ENCODE results near the gene SMG7. TPM values are rescaled to one million over a fixed set of nuclear protein-coding genes. Genes with fewer than 3 reads are reported as not detected.
A peak's percentile ranks its signal among the peaks of the same experiment; 100 is the strongest.

The SMG7 gene
- total and polyA plus RNA-seq, 2 of the 4 experiments (the other 2 are of a cell fraction) = 18.1 to 22.6 TPM

DNA sequence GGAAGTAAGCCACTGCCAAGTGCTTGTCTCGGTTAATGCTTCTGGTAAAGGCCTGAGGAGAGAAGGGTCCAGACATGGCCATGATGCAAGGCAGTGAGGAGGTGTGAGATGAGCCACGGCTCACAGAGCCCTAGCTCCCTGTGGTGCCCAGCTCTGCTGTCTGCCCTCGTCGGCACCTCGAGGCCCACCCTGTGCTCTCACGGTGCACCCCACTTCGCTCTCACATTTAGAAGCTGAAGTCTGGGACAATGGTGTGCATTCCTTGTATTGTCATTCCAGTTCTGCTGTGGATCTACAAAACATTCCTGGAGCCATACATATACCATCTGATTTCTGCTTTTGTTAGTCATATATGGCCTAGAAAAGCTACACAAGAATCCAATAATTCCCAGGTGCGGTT, 114.6 kb downstream of the SMG7 start:
- Histone ChIP-seq H3K4me1 (ENCODE audit: control insufficient read depth, insufficient read depth, low read length) (0 out of 2 replicates have a peak, but pooled peaks cover 6% of the 10 kb centered on the region), H4K91ac (ENCODE audit: insufficient read depth, low read depth, low read length) (no peak overlapping the region), H3K9me1 (ENCODE audit: insufficient read depth, low read length) (peaks cover 3% of the 10 kb centered on the region; the same call in 1 of the 2 replicates), H4K8ac (ENCODE audit: low read depth in 2 of 2, low read length in 2 of 2) (no peak overlapping the region), H2AK9ac (replicated peaks; ENCODE audit: low read depth, low read length, poor library complexity) (peak overlapping the region; percentile 5), H3K9ac (ENCODE audit: low read depth, low read length) (no peak overlapping the region), H3K56ac (ENCODE audit: extremely low read depth, insufficient read depth, low read length) (no peak overlapping the region), H3K36me3 (ENCODE audit: control insufficient read depth, insufficient read depth, low read length) (no peaks in the 10 kb centered on the region), H2BK120ac (ENCODE audit: low read depth, low read length) (no peak overlapping the region), H3K79me1 (ENCODE audit: low read depth in 1 of 2, low read length in 2 of 2) (no peaks in the 10 kb centered on the region), H2BK15ac (ENCODE audit: low read depth, low read length) (no peak overlapping the region), H2BK5ac (ENCODE audit: low read depth, low read length, poor library complexity, severe bottlenecking) (no peak overlapping the region), H3K27me3 (ENCODE audit: control insufficient read depth, insufficient read depth, low read length) (no peaks in the 10 kb centered on the region), H3K4ac (ENCODE audit: low read depth, low read length) (no peak overlapping the region), H3K27ac (ENCODE audit: insufficient read depth, low read length) (no peak overlapping the region), H3K23ac (ENCODE audit: low read depth, low read length) (no peak overlapping the region), H4K5ac (ENCODE audit: low read depth, low read length) (no peak overlapping the region), H3K4me2 (ENCODE audit: low read depth, low read length) (no peak overlapping the region), H3K9me3 (ENCODE audit: control insufficient read depth, insufficient read depth, low read length) (no peaks in the 10 kb centered on the region), H2AK5ac (ENCODE audit: low read depth, low read length) (no peak overlapping the region), H2BK20ac (ENCODE audit: low read depth, low read length) (no peak overlapping the region), H4K20me1 (ENCODE audit: insufficient read depth, low read length) (no peaks in the 10 kb centered on the region), H3K18ac (ENCODE audit: low read depth, low read length) (no peak overlapping the region), H2AFZ (replicated peaks; ENCODE audit: low read length, poor library complexity) (no peak overlapping the region), H3K14ac (replicated peaks; ENCODE audit: low read depth, low read length) (no peak overlapping the region; the same call in 1 of the 2 replicates), H3K4me3 (ENCODE audit: insufficient read depth, low read depth, low read length) (no peak overlapping the region)
- DNase-seq (no peak), ATAC-seq (ENCODE audit: low read depth) (no peak)
- CTCF ChIA-PET = no interaction called here
- no peak for TF ChIP-seq RCOR1 (IDR thresholded peaks at IDR 0.05; ENCODE audit: insufficient replicate concordance, low read length)
- no peak for TF ChIP-seq CHD1 (IDR thresholded peaks at IDR 0.05; ENCODE audit: low read depth, low read length)
- TF ChIP-seq, protein P1, sequence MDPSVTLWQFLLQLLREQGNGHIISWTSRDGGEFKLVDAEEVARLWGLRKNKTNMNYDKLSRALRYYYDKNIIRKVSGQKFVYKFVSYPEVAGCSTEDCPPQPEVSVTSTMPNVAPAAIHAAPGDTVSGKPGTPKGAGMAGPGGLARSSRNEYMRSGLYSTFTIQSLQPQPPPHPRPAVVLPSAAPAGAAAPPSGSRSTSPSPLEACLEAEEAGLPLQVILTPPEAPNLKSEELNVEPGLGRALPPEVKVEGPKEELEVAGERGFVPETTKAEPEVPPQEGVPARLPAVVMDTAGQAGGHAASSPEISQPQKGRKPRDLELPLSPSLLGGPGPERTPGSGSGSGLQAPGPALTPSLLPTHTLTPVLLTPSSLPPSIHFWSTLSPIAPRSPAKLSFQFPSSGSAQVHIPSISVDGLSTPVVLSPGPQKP (IDR thresholded peaks at IDR 0.05; ENCODE audit: borderline replicate concordance, low read depth, low read length) = no peak
- no peak for TF ChIP-seq SMC3 (IDR thresholded peaks at IDR 0.05; ENCODE audit: low read depth, low read length)
- WGBS, 2 experiments (ENCODE audit: extremely low coverage in 2 of 2, insufficient read length in 1 of 2) = 90% methylated on average over 5 of the region's 8 CpGs; no CpG with 5 or more reads in 1 of the 2 experiments
- BruUV-seq (replicated peaks) = no TSS peak
- in situ Hi-C loops (cut with MboI; ENCODE audit: low sequenced_read_pairs) (no loop called here), dilution Hi-C loops (cut with HindIII; ENCODE audit: low sequenced_read_pairs, unreplicated experiment) (no loop called here), intact Hi-C loops (cut with micrococcal nuclease) (no loop called here)
- POLR2A ChIA-PET (ENCODE audit: unreplicated experiment) = no interaction called here

Measured in IMR-90 (cell line).